Mucosa of gallbladder (tissue), 1 donor: ENCODE data around the gene NXPH3. TPM values are rescaled to one million over a fixed set of nuclear protein-coding genes. Genes with fewer than 3 reads are reported as not detected.
"Not testable (repeated sequence)": the region's sequence is repeated elsewhere in the genome, so short reads cannot be mapped to it uniquely, and the experiment has no call there.

Experiments
- DNase-seq: peaks from one replicate; pipeline ENCODE4 v3.0.0-alpha.2; 2020; ENCODE audit warnings: low spot score
- total RNA-seq: library from RNA; stranded (reverse); gene quantifications from one replicate; pipeline ENCODE4 v1.2.1, GENCODE V29; 2021
- donor health status: DM: no; HTN: no; CAD: no.

Gene NXPH3
- 2.9 TPM for total RNA-seq

- DNase-seq = peak; percentile 53
Observed at GRCh38 chr17:49575679-49576087, at the start of gene NXPH3. TSS of gene NXPH3 (plus strand) at chr17:49575871. CDS start at chr17:49576220, 349 bp downstream.

- DNase-seq = no peak
Observed at GRCh38 chr17:49527927-49528651, 47.6 kb upstream of the NXPH3 start.

- no peak for DNase-seq
Observed at GRCh38 chr17:49528966-49529365, 46.7 kb upstream of the NXPH3 start.

GRCh38 chr17:49530118-49530517, 45.6 kb upstream of the NXPH3 start:
- no peak for DNase-seq

- DNase-seq = no peak
Observed at GRCh38 chr17:49543860-49544259, 31.8 kb upstream of the NXPH3 start.

GRCh38 chr17:49545007-49545660, 30.5 kb upstream of the NXPH3 start:
- no peak for DNase-seq

GRCh38 chr17:49545806-49546545, 29.7 kb upstream of the NXPH3 start:
- DNase-seq = no peak

- DNase-seq = no peak
Observed at GRCh38 chr17:49546546-49547535, 28.8 kb upstream of the NXPH3 start.

- no peak for DNase-seq
Observed at GRCh38 chr17:49547566-49547965, 28.1 kb upstream of the NXPH3 start.

- DNase-seq = no peak
Observed at GRCh38 chr17:49548051-49548505, 27.6 kb upstream of the NXPH3 start.

GRCh38 chr17:49548506-49549310, 27.0 kb upstream of the NXPH3 start:
- no peak for DNase-seq

- no peak for DNase-seq
Observed at GRCh38 chr17:49549311-49549605, 26.4 kb upstream of the NXPH3 start.

- DNase-seq = no peak
Observed at GRCh38 chr17:49549691-49550678, 25.7 kb upstream of the NXPH3 start.

GRCh38 chr17:49550764-49551163, 24.9 kb upstream of the NXPH3 start:
- not testable (repeated sequence) for DNase-seq

- DNase-seq = no peak
Observed at GRCh38 chr17:49551221-49552069, 24.2 kb upstream of the NXPH3 start.

- no peak for DNase-seq
Observed at GRCh38 chr17:49552070-49552751, 23.5 kb upstream of the NXPH3 start.

GRCh38 chr17:49553676-49554335, 21.9 kb upstream of the NXPH3 start:
- no peak for DNase-seq
